WTC11 (cell line): ENCODE results near the gene CERS1. TPM values are rescaled to one million over a fixed set of nuclear protein-coding genes. Genes with fewer than 3 reads are reported as not detected.

Source experiments
- ATAC-seq: fragments of 200-7000 bp; cut with Tn5 transposase; 2 replicates; pipeline ENCODE4 v1.10.0; 2021; ENCODE audit warnings: mild to moderate bottlenecking, moderate library complexity
- CTCF ChIA-PET: fragments of 300-600 bp; sonication (Branson Sonifier 250); formaldehyde crosslinking; loops from one replicate; lab custom pipeline; 2021; ENCODE audit warnings: antibody characterized with exemption; lab: Charles Lee
- POLR2A ChIA-PET: fragments of 350-600 bp; sonication (Branson Sonifier 250); formaldehyde crosslinking; loops from one replicate; lab custom pipeline; 2021; ENCODE audit warnings: antibody characterized with exemption; lab: Charles Lee
- DNase-seq: peaks from one replicate; pipeline ENCODE4 v3.0.0; 2021; ENCODE audit warnings: low spot score
- H3K27ac Mint-ChIP-seq: 2 replicates; pipeline ENCODE4 v1.8.0; 2021; ENCODE audit warnings: mixed read lengths
- H3K27me3 Mint-ChIP-seq: 2 replicates; pipeline ENCODE4 v1.8.0; 2021; ENCODE audit warnings: low read depth, mild to moderate bottlenecking, moderate library complexity, mixed read lengths
- H3K36me3 Mint-ChIP-seq: 2 replicates; pipeline ENCODE4 v1.8.0; 2021; ENCODE audit warnings: mixed read lengths
- H3K4me1 Mint-ChIP-seq: 2 replicates; pipeline ENCODE4 v1.8.0; 2022; ENCODE audit warnings: mixed read lengths
- H3K4me3 Mint-ChIP-seq: 2 replicates; pipeline ENCODE4 v1.8.0; 2021; ENCODE audit warnings: mild to moderate bottlenecking, moderate library complexity, mixed read lengths
- H3K9me3 Mint-ChIP-seq: 2 replicates; pipeline ENCODE4 v1.8.0; 2021; ENCODE audit warnings: mixed read lengths
- ATF1 ChIP-seq: sonication (generic); formaldehyde crosslinking; IDR thresholded peaks from 2 replicates; pipeline ENCODE4 v1.8.1; 2023; ENCODE audit warnings: mild to moderate bottlenecking, moderate library complexity, missing genetic modification reagents
- ATF6 ChIP-seq: sonication (generic); formaldehyde crosslinking; IDR thresholded peaks from 2 replicates; pipeline ENCODE4 v1.8.1; 2023; ENCODE audit warnings: mild to moderate bottlenecking, missing genetic modification reagents
- CBFB ChIP-seq: sonication (generic); formaldehyde crosslinking; IDR thresholded peaks from 2 replicates; pipeline ENCODE4 v1.8.1; 2022; ENCODE audit warnings: mild to moderate bottlenecking, low read depth, missing genetic modification reagents
- GRHL2 ChIP-seq: fragments of 250-450 bp; sonication (Bioruptor Pico); IDR thresholded peaks from 2 replicates; pipeline ENCODE4 v1.8.0; 2022; ENCODE audit warnings: mild to moderate bottlenecking, moderate library complexity; ENCODE audit not compliant: insufficient replicate concordance, severe bottlenecking
- IRF2 ChIP-seq: sonication (generic); formaldehyde crosslinking; IDR thresholded peaks from 2 replicates; pipeline ENCODE4 v1.8.0; 2022; ENCODE audit warnings: low read depth, missing genetic modification reagents, borderline replicate concordance
- MLX ChIP-seq: sonication (generic); formaldehyde crosslinking; IDR thresholded peaks from 2 replicates; pipeline ENCODE4 v1.8.1; 2023; ENCODE audit warnings: mild to moderate bottlenecking, missing genetic modification reagents, moderate library complexity
- MYBL2 ChIP-seq: sonication (generic); formaldehyde crosslinking; IDR thresholded peaks from 2 replicates; pipeline ENCODE4 v1.8.1; 2023; ENCODE audit warnings: mild to moderate bottlenecking, moderate library complexity, missing genetic modification reagents
- OVOL2 ChIP-seq: fragments of 250-450 bp; sonication (Bioruptor Pico); IDR thresholded peaks from 2 replicates; pipeline ENCODE4 v1.9.0; 2021; ENCODE audit warnings: mild to moderate bottlenecking, borderline replicate concordance
- PRRX2 ChIP-seq: fragments of 250-450 bp; sonication (Bioruptor Pico); IDR thresholded peaks from 2 replicates; pipeline ENCODE4 v1.8.0; 2021; ENCODE audit warnings: mild to moderate bottlenecking
- SMAD3 ChIP-seq: sonication (generic); formaldehyde crosslinking; IDR thresholded peaks from 2 replicates; pipeline ENCODE4 v1.8.0; 2022; ENCODE audit warnings: missing genetic modification reagents, mild to moderate bottlenecking, borderline replicate concordance
- STAT6 ChIP-seq: sonication (generic); formaldehyde crosslinking; conservative IDR thresholded peaks from 2 replicates; pipeline ENCODE4 v1.8.1; 2023; ENCODE audit warnings: mild to moderate bottlenecking, low read depth, missing genetic modification reagents, moderate library complexity
- TCF7 ChIP-seq: sonication (generic); formaldehyde crosslinking; IDR thresholded peaks from 2 replicates; pipeline ENCODE4 v1.8.0; 2022; ENCODE audit warnings: mild to moderate bottlenecking, low read depth, missing genetic modification reagents, moderate library complexity
- ZBTB21 ChIP-seq: sonication (generic); formaldehyde crosslinking; IDR thresholded peaks from 2 replicates; pipeline ENCODE4 v1.8.1; 2023; ENCODE audit warnings: mild to moderate bottlenecking, missing genetic modification reagents, borderline replicate concordance
- total RNA-seq: library from RNA; stranded (reverse); gene quantifications from 3 replicates; pipeline ENCODE4 v1.2.3, GENCODE V29; 2021
- TF ChIP-seq, protein P1 (sequence below): sonication (generic); formaldehyde crosslinking; IDR thresholded peaks from 2 replicates; pipeline ENCODE4 v1.8.0; 2023; ENCODE audit warnings: mild to moderate bottlenecking, missing genetic modification reagents
- TF ChIP-seq, protein P2 (sequence below): sonication (generic); formaldehyde crosslinking; IDR thresholded peaks from 2 replicates; pipeline ENCODE4 v1.8.1; 2022; ENCODE audit warnings: mild to moderate bottlenecking, missing genetic modification reagents, moderate library complexity, borderline replicate concordance
- TF ChIP-seq, protein P3 (sequence below): sonication (generic); formaldehyde crosslinking; IDR thresholded peaks from 2 replicates; pipeline ENCODE4 v1.8.1; 2023; ENCODE audit warnings: mild to moderate bottlenecking, missing genetic modification reagents, moderate library complexity
- TF ChIP-seq, protein P4 (sequence below): sonication (generic); formaldehyde crosslinking; IDR thresholded peaks from 2 replicates; pipeline ENCODE4 v1.8.1; 2022; ENCODE audit warnings: low read depth, missing genetic modification reagents, borderline replicate concordance

Gene CERS1
- total RNA-seq, 1 experiment from 2014 or later = 14.7 TPM

- Mint-ChIP-seq H3K27ac (peak overlapping the region; percentile 57), H3K4me1 (no peaks in the 10 kb centered on the region), H3K9me3 (no peaks in the 10 kb centered on the region), H3K4me3 (no peak overlapping the region), H3K27me3 (no peaks in the 10 kb centered on the region), H3K36me3 (peaks cover 58% of the 10 kb centered on the region)
- CTCF ChIA-PET = interaction anchor here (5.9 kb wide), 1 partner anchor 13 kb away, joined by 45 read pairs; no protein-coding TSS in a partner anchor
- TF ChIP-seq STAT6 (no peak), MLX (CRISPR knock-in tag) (no peak), MYBL2 (CRISPR knock-in tag) (no peak), GRHL2 (no peak), CBFB (CRISPR knock-in tag) (no peak), TCF7 (no peak), ATF6 (CRISPR knock-in tag) (no peak)
- TF ChIP-seq, protein P1, sequence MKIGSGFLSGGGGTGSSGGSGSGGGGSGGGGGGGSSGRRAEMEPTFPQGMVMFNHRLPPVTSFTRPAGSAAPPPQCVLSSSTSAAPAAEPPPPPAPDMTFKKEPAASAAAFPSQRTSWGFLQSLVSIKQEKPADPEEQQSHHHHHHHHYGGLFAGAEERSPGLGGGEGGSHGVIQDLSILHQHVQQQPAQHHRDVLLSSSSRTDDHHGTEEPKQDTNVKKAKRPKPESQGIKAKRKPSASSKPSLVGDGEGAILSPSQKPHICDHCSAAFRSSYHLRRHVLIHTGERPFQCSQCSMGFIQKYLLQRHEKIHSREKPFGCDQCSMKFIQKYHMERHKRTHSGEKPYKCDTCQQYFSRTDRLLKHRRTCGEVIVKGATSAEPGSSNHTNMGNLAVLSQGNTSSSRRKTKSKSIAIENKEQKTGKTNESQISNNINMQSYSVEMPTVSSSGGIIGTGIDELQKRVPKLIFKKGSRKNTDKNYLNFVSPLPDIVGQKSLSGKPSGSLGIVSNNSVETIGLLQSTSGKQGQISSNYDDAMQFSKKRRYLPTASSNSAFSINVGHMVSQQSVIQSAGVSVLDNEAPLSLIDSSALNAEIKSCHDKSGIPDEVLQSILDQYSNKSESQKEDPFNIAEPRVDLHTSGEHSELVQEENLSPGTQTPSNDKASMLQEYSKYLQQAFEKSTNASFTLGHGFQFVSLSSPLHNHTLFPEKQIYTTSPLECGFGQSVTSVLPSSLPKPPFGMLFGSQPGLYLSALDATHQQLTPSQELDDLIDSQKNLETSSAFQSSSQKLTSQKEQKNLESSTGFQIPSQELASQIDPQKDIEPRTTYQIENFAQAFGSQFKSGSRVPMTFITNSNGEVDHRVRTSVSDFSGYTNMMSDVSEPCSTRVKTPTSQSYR = no peak
- POLR2A ChIA-PET = no interaction called here
- no peak for DNase-seq
- no peak for ATAC-seq
Measured at GRCh38 chr19:18860725-18861124, 35.2 kb downstream of the CERS1 start.

DNA sequence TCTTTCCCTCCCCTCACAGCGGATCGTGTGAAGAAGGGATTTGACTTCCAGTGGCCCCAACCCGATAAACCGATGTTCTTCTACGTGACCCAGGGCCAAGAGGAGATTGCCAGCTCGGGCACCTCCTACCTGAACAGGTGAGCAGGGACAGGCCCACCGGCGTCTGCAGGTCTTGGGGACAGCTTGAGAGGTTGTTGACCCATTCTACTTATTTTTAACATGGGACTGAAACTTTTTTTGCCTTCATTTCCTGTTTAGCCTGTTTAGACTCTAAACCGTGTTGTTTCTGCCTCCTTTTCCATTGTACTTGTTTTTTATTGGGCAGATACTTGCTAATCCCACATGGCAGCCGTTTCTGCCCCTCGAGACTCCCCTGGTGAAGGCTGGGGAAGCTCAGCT lies 35.7 kb downstream of the CERS1 start:
- POLR2A ChIA-PET = no interaction called here
- TF ChIP-seq IRF2 (CRISPR knock-in tag) (no peak), ZBTB21 (CRISPR knock-in tag) (no peak), OVOL2 (CRISPR knock-in tag) (no peak), MLX (CRISPR knock-in tag) (no peak), ATF1 (no peak), SMAD3 (CRISPR knock-in tag) (no peak), PRRX2 (CRISPR knock-in tag) (no peak), TCF7 (no peak)
- TF ChIP-seq, protein P1 = no peak
- TF ChIP-seq, protein P2, sequence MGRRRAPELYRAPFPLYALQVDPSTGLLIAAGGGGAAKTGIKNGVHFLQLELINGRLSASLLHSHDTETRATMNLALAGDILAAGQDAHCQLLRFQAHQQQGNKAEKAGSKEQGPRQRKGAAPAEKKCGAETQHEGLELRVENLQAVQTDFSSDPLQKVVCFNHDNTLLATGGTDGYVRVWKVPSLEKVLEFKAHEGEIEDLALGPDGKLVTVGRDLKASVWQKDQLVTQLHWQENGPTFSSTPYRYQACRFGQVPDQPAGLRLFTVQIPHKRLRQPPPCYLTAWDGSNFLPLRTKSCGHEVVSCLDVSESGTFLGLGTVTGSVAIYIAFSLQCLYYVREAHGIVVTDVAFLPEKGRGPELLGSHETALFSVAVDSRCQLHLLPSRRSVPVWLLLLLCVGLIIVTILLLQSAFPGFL (CRISPR knock-in tag) = no peak
- TF ChIP-seq, protein P3, sequence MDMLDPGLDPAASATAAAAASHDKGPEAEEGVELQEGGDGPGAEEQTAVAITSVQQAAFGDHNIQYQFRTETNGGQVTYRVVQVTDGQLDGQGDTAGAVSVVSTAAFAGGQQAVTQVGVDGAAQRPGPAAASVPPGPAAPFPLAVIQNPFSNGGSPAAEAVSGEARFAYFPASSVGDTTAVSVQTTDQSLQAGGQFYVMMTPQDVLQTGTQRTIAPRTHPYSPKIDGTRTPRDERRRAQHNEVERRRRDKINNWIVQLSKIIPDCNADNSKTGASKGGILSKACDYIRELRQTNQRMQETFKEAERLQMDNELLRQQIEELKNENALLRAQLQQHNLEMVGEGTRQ (CRISPR knock-in tag) = no peak
- TF ChIP-seq, protein P4, sequence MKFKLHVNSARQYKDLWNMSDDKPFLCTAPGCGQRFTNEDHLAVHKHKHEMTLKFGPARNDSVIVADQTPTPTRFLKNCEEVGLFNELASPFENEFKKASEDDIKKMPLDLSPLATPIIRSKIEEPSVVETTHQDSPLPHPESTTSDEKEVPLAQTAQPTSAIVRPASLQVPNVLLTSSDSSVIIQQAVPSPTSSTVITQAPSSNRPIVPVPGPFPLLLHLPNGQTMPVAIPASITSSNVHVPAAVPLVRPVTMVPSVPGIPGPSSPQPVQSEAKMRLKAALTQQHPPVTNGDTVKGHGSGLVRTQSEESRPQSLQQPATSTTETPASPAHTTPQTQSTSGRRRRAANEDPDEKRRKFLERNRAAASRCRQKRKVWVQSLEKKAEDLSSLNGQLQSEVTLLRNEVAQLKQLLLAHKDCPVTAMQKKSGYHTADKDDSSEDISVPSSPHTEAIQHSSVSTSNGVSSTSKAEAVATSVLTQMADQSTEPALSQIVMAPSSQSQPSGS (CRISPR knock-in tag) = no peak
- TF ChIP-seq, all 79 proteins: peak for 0
- DNase-seq (no peak), ATAC-seq (no peak)
- Mint-ChIP-seq H3K4me1 (no peaks in the 10 kb centered on the region), H3K36me3 (peaks cover 62% of the 10 kb centered on the region), H3K27ac (no peak overlapping the region), H3K27me3 (no peaks in the 10 kb centered on the region), H3K4me3 (no peak overlapping the region), H3K9me3 (no peaks in the 10 kb centered on the region)
- CTCF ChIA-PET = interaction anchor here (5.9 kb wide), 1 partner anchor 13 kb away, joined by 45 read pairs; no protein-coding TSS in a partner anchor
